ENCODE measurements around the gene RAB7B.

DNA sequence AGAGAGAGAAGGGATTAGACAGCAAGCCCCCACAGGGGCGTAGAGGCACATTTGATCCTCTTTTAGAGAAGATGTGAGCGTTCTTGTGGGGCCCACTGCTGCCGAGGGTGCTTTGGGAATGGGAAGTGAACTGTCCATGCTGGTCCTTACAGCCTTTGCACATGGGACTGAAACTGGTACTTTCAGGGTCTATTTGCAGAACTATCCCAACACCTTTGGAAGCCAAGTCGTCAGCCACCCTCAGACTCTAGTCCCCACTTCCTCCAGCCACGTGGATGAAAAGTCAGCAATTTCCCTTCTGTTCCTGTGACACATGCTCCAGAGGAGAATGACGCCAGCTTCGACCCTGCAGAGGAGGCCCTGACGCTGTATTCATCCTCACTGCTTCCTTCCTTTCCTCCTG lies 2.6 kb upstream of the RAB7B start:
- no peak for TF ChIP-seq EZH2 (IDR thresholded peaks at IDR 0.05)
- TF ChIP-seq, protein P1, sequence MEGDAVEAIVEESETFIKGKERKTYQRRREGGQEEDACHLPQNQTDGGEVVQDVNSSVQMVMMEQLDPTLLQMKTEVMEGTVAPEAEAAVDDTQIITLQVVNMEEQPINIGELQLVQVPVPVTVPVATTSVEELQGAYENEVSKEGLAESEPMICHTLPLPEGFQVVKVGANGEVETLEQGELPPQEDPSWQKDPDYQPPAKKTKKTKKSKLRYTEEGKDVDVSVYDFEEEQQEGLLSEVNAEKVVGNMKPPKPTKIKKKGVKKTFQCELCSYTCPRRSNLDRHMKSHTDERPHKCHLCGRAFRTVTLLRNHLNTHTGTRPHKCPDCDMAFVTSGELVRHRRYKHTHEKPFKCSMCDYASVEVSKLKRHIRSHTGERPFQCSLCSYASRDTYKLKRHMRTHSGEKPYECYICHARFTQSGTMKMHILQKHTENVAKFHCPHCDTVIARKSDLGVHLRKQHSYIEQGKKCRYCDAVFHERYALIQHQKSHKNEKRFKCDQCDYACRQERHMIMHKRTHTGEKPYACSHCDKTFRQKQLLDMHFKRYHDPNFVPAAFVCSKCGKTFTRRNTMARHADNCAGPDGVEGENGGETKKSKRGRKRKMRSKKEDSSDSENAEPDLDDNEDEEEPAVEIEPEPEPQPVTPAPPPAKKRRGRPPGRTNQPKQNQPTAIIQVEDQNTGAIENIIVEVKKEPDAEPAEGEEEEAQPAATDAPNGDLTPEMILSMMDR (IDR thresholded peaks at IDR 0.05), result no peak

All from neural progenitor cell (in vitro differentiated cells).